ENCODE data around the gene ACOT7.
A peak's percentile ranks its signal among the peaks of the same experiment; 100 is the strongest.
"Not testable (repeated sequence)": the region's sequence is repeated elsewhere in the genome, so short reads cannot be mapped to it uniquely, and the experiment has no call there.

The ACOT7 gene

GRCh38 chr1:6393400-6394187 lies at the start of gene ACOT7:
Gene ACOT7 (minus strand): TSS chr1:6393767. CDS start chr1:6393399, 368 bp downstream.
- no peak for TF ChIP-seq JUND (IDR thresholded peaks at IDR 0.05; ENCODE audit: low read depth)
- peak; percentile 70 to 90 for DNase-seq (ENCODE audit: low read depth in 1 of 2, low spot score in 1 of 2)
- in situ Hi-C loops (cut with HindIII; ENCODE audit: low pct_unique_long_range_greater_than_20kb, low sequenced_read_pairs), result no loop called here

- in situ Hi-C loops (cut with HindIII; ENCODE audit: low pct_unique_long_range_greater_than_20kb, low sequenced_read_pairs), result no loop called here
Observed at GRCh38 chr1:6441586-6441985, 48.0 kb upstream of the ACOT7 start.

GRCh38 chr1:6440198-6441126 lies 46.9 kb upstream of the ACOT7 start:
- no peak for TF ChIP-seq JUND (IDR thresholded peaks at IDR 0.05; ENCODE audit: low read depth)
- in situ Hi-C loops (cut with HindIII; ENCODE audit: low pct_unique_long_range_greater_than_20kb, low sequenced_read_pairs), result no loop called here
- peak in 1 of 2 experiments; percentile 40 for DNase-seq (ENCODE audit: low read depth in 1 of 2, low spot score in 1 of 2)

More at GRCh38 chr1:6441586-6441985, 48.0 kb upstream of the ACOT7 start:
- TF ChIP-seq JUND (IDR thresholded peaks at IDR 0.05; ENCODE audit: low read depth), result no peak
- DNase-seq (ENCODE audit: low read depth in 1 of 2, low spot score in 1 of 2), result no peak

DNA sequence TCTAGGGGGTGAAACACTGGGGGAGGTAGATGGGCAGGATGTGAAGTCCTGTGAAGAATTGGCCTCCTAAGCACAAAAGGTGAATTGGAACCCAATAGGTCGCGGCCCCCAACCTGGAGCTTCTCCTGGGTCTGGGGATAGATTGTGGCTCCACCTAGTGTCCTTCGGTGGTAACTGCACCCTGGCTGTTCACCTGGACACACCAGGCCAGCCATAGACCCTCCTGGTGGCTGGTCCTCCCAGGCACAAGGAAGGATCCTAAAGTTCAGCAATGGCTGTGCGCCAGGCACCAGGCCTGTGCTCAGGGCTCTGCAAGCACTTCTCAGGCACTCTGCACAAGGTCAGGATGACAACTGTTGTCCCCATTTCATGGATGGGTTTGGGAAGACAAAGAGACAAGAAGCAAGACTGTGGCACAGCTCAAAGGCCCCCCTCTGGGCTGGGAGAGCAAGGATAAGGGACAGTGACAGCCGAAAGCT lies 44.5 kb upstream of the ACOT7 start:
- no peak for TF ChIP-seq JUND (IDR thresholded peaks at IDR 0.05; ENCODE audit: low read depth)
- in situ Hi-C loops (cut with HindIII; ENCODE audit: low pct_unique_long_range_greater_than_20kb, low sequenced_read_pairs), result no loop called here
- peak; percentile 69 to 77 for DNase-seq (ENCODE audit: low read depth in 1 of 2, low spot score in 1 of 2)

DNA sequence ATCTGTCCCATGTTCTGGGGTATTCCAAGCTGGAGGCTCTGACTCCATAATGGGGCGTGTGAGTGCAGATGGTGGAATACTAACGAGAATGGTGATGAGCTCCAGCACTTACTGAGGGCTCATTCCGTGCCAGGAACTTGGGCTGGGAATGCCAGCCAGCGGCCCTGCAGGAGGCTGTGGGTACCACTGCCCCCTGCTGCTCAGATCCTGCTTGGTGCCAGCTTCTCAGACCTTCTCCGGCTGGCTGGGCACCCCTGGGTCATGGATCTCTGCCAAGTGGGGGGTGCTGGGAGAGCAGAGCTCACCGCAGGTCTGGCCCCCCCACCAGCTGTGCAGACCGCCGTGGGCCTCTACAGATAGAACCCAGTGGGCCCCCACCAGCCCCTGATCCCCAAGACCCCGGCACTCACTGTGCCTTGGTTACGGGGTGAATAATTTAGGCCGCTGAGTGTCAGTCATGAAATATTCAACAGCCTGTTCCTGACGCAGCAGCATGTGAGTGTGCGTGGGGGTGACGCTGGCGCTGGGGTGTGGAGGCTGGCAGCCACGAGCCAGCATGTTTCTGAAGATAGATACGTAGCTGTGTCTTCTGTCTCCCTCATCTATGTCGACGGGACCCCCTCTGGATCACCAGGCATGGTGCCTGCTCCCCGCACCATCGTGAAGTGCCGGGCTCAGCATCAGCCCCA lies 43.6 kb upstream of the ACOT7 start:
- in situ Hi-C loops (cut with HindIII; ENCODE audit: low pct_unique_long_range_greater_than_20kb, low sequenced_read_pairs), result not testable (repeated sequence)
- DNase-seq (ENCODE audit: low read depth in 1 of 2, low spot score in 1 of 2), result peak; percentile 44 to 73

GRCh38 chr1:6436277-6436676 lies 42.7 kb upstream of the ACOT7 start:
- in situ Hi-C loops (cut with HindIII; ENCODE audit: low pct_unique_long_range_greater_than_20kb, low sequenced_read_pairs); DNase-seq (ENCODE audit: low read depth in 1 of 2, low spot score in 1 of 2): not testable (repeated sequence)

DNA sequence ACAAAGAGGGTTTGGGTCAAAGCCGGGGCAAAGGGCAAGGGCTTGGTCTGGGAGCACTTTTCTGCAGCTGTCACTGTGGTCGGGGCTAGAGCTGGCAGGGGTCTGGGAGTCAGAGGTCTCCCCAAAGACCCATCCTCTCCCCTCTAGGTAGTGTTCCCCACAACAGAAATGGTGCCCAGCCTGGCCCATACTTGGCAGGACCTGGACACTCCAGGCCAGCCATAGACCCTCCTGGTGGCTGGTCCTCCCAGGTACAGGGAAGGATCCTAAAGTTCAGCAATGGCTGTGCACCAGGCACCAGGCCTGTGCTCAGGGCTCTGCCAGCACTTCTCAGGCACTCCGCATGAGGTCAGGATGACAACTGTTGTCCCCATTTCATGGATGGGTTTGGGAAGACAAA lies 42.0 kb upstream of the ACOT7 start:
- DNase-seq (ENCODE audit: low read depth in 1 of 2, low spot score in 1 of 2), result no peak
- no peak for TF ChIP-seq JUND (IDR thresholded peaks at IDR 0.05; ENCODE audit: low read depth)
- in situ Hi-C loops (cut with HindIII; ENCODE audit: low pct_unique_long_range_greater_than_20kb, low sequenced_read_pairs), result no loop called here

GRCh38 chr1:6435129-6435528 lies 41.6 kb upstream of the ACOT7 start:
- no peak for DNase-seq (ENCODE audit: low read depth in 1 of 2, low spot score in 1 of 2)
- no peak for TF ChIP-seq JUND (IDR thresholded peaks at IDR 0.05; ENCODE audit: low read depth)
- in situ Hi-C loops (cut with HindIII; ENCODE audit: low pct_unique_long_range_greater_than_20kb, low sequenced_read_pairs), result no loop called here

DNA sequence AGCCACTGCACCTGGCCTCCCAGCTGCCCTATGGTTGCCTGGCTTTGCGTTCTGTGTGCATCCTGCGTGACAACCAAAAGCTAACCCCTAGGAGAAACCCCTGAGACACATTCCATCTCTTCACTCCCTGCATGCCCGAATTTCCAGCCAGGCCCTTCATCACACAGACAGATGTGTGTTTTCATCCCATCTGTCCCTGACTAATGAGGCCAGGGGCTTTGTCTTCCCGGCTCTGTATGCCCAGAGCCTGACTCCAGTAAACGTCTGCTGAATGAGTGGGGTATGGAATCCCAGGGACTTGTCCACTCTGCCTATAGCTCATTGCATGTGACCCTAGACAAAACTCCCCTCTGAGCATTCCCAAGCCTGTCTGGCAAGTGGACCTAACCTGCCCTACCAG lies 40.6 kb upstream of the ACOT7 start:
- in situ Hi-C loops (cut with HindIII; ENCODE audit: low pct_unique_long_range_greater_than_20kb, low sequenced_read_pairs), result no loop called here
- no peak for TF ChIP-seq JUND (IDR thresholded peaks at IDR 0.05; ENCODE audit: low read depth)
- DNase-seq (ENCODE audit: low read depth in 1 of 2, low spot score in 1 of 2), result no peak

DNA sequence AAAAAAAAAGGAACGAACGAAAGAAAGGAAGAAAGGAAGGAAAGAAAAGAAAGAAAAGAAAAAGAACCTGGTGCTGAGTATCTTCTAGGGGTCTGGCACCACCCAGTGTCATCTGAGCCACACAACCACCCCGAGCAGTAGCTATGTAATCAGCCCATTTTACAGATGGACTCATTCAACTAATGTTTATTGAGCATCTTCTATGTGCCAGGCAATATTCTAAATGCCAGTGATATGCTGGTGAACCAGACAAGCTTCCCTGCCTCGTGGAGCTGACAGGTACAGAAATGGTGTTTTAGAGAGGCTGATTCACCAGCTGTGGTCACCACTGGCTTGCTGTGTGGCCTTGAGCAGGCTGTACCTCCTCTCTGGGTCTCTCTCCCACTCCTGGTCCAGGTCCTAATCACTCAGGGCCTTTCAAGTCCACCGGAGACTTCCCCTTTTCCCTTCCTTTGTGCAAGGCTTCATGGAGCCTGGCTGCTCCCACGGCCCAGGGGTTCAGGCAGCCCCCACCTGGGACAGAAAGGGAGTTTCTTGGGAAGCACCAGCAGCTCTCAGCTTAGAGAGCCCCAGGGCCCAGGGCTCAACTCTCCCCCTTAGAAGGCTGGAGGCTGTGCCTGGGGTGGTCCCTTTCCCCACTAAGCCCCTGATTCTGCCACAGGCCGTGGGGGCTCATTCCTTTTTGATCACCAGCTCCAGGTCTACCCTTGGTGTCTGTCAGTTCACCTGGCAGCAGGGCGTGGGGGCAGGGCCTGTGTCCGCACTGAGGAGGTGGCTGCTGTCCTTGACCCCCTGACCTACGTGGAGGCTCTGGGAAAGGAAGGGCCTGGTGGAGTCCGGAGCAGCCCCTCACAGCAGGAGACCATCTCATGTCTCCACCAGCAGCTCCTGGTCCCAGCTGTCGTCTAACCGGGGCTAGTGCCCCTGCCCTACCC lies 38.3 kb upstream of the ACOT7 start:
- in situ Hi-C loops (cut with HindIII; ENCODE audit: low pct_unique_long_range_greater_than_20kb, low sequenced_read_pairs); DNase-seq (ENCODE audit: low read depth in 1 of 2, low spot score in 1 of 2): not testable (repeated sequence)

DNA sequence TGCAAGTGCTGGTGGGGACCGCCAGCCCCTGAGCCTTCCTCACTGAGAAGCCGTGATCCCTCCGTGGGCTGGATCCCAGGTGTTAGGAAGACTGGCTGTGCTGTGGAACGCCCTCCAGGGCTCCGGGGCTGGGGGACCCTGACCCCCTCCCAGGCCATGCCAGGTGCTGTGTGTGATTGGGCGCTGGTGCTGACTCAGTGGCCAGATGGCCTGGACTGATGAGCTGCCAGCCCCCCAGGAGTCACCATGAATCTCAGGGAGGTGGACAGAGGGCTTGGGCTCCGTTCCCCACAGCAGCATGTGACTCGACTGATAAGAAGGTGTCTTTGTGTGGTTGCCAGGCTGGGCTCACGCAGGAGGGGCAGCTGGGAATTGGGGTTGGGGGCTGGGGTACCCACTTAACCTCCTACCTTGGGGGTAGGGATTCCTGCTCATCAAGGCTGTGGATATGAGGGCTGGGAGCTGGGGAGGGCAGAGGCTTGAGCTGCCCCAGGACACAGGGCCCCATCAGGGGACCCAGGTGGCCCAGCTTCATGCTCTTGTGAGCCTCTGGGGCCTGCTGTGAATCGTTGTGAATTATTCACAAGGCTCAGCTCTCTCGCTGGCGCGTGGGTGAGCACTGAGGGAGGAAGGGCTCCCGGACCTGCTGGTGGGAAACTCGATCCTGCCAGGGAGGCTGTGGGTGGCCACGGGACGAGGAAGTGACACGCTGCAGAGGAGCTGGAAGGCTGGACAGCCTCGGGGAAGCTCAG lies 36.3 kb upstream of the ACOT7 start:
- in situ Hi-C loops (cut with HindIII; ENCODE audit: low pct_unique_long_range_greater_than_20kb, low sequenced_read_pairs), result not testable (repeated sequence)
- peak in 1 of 2 experiments; percentile 74 for DNase-seq (ENCODE audit: low read depth in 1 of 2, low spot score in 1 of 2)

DNA sequence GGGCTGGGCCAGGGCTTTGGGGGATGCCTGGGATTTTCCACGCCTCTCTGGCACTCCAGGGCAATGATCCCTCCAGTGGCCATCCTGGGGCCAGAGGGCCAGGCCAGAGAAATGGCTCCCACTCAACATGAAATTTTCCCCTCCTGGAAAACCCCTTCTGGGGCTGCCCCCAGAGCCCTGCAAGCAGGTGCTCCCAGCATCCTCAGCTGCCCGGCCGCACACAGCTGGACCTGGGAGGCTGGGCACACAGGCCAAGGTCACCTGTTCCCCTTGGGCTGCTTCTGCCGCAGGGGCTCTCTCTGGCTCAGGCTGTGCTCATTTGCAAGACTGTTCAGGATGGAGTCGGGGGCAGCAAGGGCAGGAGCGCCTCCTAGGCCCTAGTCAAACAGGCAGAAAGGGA lies 34.9 kb upstream of the ACOT7 start:
- in situ Hi-C loops (cut with HindIII; ENCODE audit: low pct_unique_long_range_greater_than_20kb, low sequenced_read_pairs); DNase-seq (ENCODE audit: low read depth in 1 of 2, low spot score in 1 of 2): not testable (repeated sequence)
